ENCODE measurements around the gene CBX8.

Gene CBX8

DNA sequence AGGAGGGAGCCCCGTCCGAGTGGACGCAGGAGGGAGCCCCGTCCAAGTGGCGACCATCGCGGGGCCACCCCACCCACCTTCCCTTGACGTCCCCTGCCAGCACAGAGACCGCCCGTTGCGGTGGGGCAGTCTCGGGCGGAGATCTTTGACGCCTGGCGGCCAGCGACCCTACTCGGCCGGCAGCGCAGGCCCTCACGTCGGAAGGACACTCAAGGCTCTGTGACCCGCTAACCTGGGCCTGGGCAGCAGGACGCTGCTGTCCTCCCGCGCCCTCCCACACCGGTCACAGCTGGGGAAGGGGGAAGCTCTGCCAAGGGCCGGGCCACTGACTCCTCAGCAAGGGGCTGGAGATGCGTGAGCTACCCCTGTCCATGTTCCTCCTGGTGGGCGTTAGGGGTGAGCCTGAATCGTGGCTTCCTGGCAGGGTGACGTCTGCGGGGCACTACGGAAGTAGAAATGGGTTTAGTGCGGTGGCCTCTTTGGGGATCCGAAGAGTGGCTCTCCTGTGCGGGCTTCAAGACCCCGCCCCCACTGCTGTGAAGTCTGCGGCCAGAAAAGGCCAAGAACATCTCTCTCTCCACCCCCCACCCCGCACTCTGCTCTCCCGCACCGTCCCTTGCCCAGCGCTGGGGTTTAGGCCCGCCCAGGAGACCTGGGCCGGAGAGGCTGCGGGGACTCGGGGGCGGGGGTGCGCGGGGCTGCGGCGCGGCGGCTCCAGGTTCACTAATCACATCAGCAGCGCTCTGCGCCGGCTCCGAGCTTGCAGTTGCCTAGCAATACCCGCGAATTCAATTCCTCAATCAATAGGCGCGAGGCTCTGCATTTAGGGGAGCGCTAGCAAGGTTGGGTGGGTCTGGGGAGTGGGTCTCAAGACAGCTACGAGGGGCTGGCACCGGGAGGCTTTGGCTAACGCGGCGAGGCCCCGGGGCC, 5.8 kb downstream of the CBX8 start:
- DNase-seq: no peak

GRCh38 chr17:79789943-79790804, 6.7 kb downstream of the CBX8 start:
- DNase-seq: no peak

DNA sequence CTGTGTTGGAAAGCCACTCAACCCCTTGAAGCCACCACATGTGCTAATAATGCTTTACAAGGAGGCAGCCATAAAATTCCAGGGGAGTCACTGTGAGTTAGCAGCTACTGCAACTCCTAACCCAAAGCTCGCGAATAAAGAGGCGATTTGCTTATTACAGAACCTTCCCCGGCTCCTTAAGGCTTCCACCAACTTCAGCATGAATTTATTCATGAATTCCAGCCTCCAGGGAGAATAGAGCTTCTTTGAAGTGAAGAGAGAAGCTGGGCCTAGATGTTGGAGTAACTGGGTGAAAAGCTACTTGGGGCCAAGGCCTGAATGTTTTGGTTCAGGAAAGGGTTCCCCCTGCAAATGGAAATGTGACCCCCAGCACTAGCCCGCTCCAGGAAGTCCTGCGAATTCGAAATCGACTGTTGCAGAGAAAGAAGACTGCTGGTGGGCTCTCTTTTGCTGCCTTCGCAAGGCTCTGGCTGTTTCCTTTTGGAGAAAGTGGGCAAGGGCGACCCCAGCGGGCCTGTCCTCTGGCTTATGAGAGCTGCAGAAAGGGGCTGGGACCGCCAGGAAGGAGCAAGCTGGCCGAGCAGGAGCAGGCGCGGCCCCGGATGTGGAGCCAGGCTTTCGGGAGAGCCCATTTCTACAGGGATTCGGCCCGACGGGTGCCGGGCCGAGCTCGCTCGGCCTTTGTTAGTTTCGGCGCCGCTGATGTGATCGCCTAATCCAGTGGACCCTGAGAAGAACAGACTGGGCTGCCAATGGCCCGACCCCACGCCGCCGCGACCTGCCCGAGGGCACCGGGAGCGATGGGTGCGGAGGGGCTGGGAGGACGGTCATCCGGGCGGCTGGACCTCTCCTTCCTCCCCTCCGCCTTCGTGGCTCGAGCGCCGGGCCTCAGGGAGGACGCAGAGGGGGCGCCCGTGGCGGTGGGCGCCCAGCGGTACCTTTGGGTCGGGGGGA, 7.6 kb downstream of the CBX8 start:
- no peak for DNase-seq

- DNase-seq: no peak
Measured at GRCh38 chr17:79788455-79788854, 8.4 kb downstream of the CBX8 start.

DNA sequence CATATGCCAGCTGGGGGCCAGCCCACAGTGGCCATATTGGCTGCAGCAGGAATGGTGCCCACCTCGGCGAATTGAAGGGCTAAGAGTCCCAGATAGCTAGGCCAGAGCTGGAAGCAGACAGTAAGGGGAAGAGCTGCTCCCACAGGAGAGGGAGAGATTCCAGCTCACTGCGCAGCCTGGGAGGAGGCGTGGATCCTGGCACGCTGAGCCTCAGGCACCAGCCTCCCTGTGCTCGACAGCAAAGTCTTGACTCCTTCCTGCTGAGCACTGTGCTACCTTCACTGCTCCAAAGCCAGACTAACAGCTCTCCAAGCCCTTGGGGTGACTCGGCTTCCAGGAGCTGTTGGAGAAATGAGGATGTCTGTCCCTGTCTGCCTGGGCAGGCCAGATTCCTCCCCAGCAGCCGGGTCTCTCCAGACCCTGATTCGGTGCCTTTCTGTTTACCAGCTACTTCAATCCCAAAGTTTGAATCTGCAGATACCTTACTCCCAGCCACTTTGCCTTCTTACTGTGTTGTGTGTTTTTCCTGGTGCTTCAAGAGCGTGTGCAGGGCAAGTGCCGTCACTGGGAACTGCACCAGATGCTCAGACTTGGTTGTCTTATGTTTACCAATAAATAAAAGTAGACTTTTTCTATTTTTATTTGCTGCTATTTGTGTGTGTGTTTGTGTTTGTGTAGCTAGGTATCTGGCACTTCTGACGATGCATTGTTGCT, 9.8 kb downstream of the CBX8 start:
- DNase-seq: no peak

- no peak for DNase-seq
Measured at GRCh38 chr17:79785900-79786810, 10.7 kb downstream of the CBX8 start.

DNA sequence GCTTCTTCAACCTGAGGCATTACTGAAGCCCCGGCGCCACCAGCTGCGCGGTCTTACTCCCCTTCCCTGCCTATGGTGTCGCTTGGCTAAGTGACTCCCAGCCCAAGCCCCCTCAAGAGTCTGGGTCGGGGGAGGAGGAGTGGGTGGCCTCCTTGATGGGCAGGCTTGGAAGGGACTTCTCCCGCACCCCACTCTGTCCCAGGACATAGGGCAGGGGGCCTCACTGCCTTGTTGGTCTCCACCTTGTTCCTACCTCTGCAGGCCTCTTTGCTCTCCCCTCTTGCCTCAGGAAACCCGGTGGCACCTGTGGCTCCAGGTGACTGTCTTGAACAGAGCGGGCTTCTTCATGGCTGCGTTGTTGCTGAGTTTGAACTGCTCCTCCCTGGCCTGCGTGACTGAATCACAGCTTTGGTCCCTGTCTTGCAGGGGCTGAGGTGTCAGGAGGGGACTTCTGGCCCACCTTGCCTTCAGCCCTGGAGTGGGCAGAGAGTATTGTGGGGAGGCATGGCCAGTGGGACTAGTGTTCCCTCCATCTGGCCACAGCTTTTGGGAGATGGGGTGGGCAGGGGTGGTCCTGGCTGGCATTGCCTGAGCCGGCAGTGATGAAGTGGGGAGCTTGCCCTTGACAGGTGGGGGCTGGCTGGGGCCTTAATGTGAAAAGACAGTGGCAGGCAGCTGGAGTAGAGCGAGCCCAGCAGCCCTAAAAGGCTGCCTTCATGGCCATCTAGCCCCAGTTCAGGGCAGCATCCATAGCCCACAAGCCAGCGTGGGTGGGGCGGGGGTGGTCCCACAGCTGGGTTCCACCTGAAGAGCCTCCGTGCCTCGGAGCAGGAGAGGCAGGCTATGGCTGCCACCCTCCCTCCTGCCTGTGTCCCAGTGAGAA, 11.6 kb downstream of the CBX8 start:
- no peak for DNase-seq

DNA sequence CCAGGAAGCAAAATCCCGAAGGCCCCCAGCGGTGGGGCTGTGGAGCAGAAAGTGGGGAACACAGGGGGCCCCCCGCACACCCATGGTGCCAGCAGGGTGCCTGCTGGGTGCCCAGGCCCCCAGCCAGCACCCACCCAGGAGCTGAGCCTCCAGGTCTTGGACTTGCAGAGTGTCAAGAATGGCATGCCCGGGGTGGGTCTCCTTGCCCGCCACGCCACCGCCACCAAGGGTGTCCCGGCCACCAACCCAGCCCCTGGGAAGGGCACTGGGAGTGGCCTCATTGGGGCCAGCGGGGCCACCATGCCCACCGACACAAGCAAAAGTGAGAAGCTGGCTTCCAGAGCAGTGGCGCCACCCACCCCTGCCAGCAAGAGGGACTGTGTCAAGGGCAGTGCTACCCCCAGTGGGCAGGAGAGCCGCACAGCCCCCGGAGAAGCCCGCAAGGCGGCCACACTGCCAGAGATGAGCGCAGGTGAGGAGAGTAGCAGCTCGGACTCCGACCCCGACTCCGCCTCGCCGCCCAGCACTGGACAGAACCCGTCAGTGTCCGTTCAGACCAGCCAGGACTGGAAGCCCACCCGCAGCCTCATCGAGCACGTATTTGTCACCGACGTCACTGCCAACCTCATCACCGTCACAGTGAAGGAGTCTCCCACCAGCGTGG, 12.4 kb downstream of the CBX8 start:
- DNase-seq: no peak

DNA sequence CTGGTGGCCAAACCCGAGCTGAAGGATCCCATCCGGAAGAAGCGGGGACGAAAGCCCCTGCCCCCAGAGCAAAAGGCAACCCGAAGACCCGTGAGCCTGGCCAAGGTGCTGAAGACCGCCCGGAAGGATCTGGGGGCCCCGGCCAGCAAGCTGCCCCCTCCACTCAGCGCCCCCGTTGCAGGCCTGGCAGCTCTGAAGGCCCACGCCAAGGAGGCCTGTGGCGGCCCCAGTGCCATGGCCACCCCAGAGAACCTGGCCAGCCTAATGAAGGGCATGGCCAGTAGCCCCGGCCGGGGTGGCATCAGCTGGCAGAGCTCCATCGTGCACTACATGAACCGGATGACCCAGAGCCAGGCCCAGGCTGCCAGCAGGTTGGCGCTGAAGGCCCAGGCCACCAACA, 13.0 kb downstream of the CBX8 start:
- DNase-seq: no peak

- DNase-seq: no peak
Measured at GRCh38 chr17:79781736-79782575, 14.9 kb downstream of the CBX8 start.

DNA sequence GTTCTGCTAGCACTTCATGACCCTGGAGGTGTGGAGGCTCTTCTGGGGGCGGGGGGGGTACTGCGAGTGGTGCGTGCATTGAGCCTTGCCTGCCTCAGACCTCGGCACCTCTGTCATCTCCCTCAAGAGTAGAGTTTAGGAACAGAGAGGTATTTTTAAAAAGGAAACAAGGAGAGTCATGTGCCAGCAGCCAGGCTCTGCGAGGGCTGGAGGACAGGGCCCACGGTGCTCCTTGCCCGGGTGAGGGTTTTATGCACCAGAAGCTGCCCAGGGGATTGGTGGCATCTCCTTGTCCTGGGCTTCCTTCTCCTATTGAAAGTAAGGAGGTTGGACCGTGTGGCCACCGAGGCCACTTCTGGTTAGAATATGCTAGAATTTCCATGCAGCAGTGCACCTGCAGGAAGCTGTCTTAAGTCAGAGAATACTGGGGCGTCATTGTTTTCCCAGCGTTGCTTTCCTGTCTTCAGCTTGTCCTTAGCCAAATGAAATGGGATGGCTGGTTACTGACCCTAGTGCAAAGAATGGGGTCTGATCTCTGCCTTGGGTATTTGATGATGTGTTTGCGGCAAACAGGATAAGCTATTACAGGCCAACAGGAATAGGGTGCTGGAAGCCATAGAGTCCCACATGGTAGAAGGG, 15.7 kb downstream of the CBX8 start:
- DNase-seq: no peak

DNA sequence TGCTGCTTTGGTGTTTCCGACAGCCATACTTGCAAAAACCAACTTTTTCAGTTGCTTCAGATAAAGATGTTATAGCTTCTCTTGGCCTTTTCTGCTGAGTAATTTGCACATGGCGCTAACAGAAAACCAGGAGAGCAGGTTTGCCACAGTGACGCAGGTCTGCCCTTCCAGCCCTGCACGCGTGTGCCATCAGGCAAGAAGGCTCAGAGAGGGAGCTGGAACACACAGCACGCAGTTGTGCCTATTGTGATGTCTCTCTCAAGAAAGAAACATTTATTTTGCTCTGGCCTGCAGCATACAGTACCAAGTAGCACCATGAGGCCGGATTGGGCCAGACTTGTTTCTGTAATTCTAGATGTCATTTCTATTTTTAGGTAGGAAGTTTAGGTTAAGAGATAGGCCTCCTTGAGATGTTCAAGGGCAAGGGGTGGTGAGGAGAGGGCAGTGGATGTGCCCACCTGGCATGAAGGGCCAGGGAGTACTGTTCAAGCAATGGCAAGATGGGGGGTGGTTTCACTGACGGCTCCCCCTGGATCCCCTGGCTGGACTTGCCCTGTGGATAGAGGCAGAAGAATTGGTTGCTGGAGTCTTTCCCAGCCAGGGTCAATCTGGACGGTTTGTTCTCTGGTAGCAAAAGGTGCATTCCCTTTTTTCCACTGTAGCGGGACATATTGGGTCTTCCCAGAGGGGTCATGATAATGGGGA, 17.1 kb downstream of the CBX8 start:
- no peak for DNase-seq

- DNase-seq: no peak
Measured at GRCh38 chr17:79779084-79779529, 17.8 kb downstream of the CBX8 start.

GRCh38 chr17:79778504-79779083, 18.3 kb downstream of the CBX8 start:
- DNase-seq: no peak

GRCh38 chr17:79777894-79778503, 18.9 kb downstream of the CBX8 start, which contains the start of gene CBX2:
CBX2 (plus strand) TSS chr17:79778148; CDS start chr17:79778236, 88 bp downstream.
- peak; percentile 81 for DNase-seq
